PC-3 (cell line): Measurements from ENCODE around the gene NEFH. TPM values are rescaled to one million over a fixed set of nuclear protein-coding genes. Genes with fewer than 3 reads are reported as not detected.

Experiments used
- ATAC-seq: fragments of 200-7000 bp; cut with Tn5 transposase; 2 replicates; pipeline ENCODE4 v1.9.1; 2020; ENCODE audit warnings: mild to moderate bottlenecking, moderate library complexity
- BruUV-seq: library from RNA; stranded (reverse); fragments of 400-500 nt; replicated peaks from 2 replicates; lab custom pipeline; 2021; lab: Mats Ljungman, UMichigan
- CTCF ChIA-PET: fragments of 300-600 bp; sonication (Branson Sonifier 250); formaldehyde crosslinking; loops from one replicate; lab custom pipeline; 2022; ENCODE audit warnings: antibody characterized with exemption; lab: Charles Lee
- POLR2A ChIA-PET: fragments of 300-600 bp; sonication (Branson Sonifier 250); formaldehyde crosslinking; loops from one replicate; lab custom pipeline; 2022; ENCODE audit warnings: antibody characterized with exemption; ENCODE audit not compliant: unreplicated experiment; lab: Charles Lee
- DNase-seq: peaks from one replicate; pipeline ENCODE4 v3.0.0-alpha.2; 2015
- H2AFZ ChIP-seq: fragments of 300-600 bp; sonication (generic); 2 replicates; pipeline ENCODE4 v1.6.0; 2016; ENCODE audit warnings: antibody characterized with exemption, low read length
- H3F3A ChIP-seq: fragments of 300-600 bp; sonication (generic); one replicate; pipeline ENCODE4 v1.6.0; 2017; ENCODE audit warnings: antibody characterized with exemption, low read length, control low read depth, mild to moderate bottlenecking; ENCODE audit not compliant: unreplicated experiment
- H3K27ac ChIP-seq: fragments of 300-600 bp; sonication (generic); 2 replicates; pipeline ENCODE4 v1.5.1; 2016; ENCODE audit warnings: mild to moderate bottlenecking, low read length
- H3K27me3 ChIP-seq: fragments of 300-600 bp; sonication (generic); 2 replicates; pipeline ENCODE4 v1.6.1; 2016; ENCODE audit warnings: low read length, mixed read lengths
- H3K36me3 ChIP-seq: fragments of 300-600 bp; sonication (generic); 2 replicates; pipeline ENCODE4 v1.6.1; 2016; ENCODE audit warnings: low read depth, mixed run types, low read length, mixed read lengths
- H3K4me1 ChIP-seq: fragments of 300-600 bp; sonication (generic); 2 replicates; pipeline ENCODE4 v1.5.1; 2016; ENCODE audit warnings: low read length; ENCODE audit not compliant: insufficient read depth
- H3K4me2 ChIP-seq: fragments of 300-600 bp; sonication (generic); 2 replicates; pipeline ENCODE4 v1.6.0; 2016; ENCODE audit warnings: low read length
- H3K4me3 ChIP-seq: fragments of 300-600 bp; sonication (generic); 2 replicates; pipeline ENCODE4 v1.5.1; 2016; ENCODE audit warnings: mild to moderate bottlenecking, low read length, mixed read lengths
- H3K79me2 ChIP-seq: fragments of 300-600 bp; sonication (generic); 2 replicates; pipeline ENCODE4 v1.6.1; 2017; ENCODE audit warnings: low read length, mixed read lengths
- H3K9ac ChIP-seq: fragments of 300-600 bp; sonication (generic); 2 replicates; pipeline ENCODE4 v1.6.0; 2016; ENCODE audit warnings: mild to moderate bottlenecking, low read length
- H3K9me2 ChIP-seq: fragments of 300-600 bp; sonication (generic); replicated peaks from 2 replicates; pipeline ENCODE4 v1.6.1; 2016; ENCODE audit warnings: mixed run types, low read length, mixed read lengths
- H3K9me3 ChIP-seq: fragments of 300-600 bp; sonication (generic); 2 replicates; pipeline ENCODE4 v1.6.1; 2016; ENCODE audit warnings: low read length, mixed read lengths
- H4K20me1 ChIP-seq: fragments of 300-600 bp; sonication (generic); 2 replicates; pipeline ENCODE4 v1.6.1; 2016; ENCODE audit warnings: low read length, mixed read lengths
- EZH2 ChIP-seq: fragments of 300-600 bp; sonication (generic); IDR thresholded peaks from one replicate; pipeline ENCODE4 v1.6.1; 2017; ENCODE audit warnings: antibody characterized with exemption, mild to moderate bottlenecking, low read length; ENCODE audit not compliant: unreplicated experiment
- EZH2phosphoT487 ChIP-seq: fragments of 300-600 bp; sonication (generic); IDR thresholded peaks from 2 replicates; pipeline ENCODE4 v1.6.1; 2018; ENCODE audit warnings: mild to moderate bottlenecking, antibody characterized with exemption, low read length, borderline replicate concordance
- intact Hi-C: fragments of 100-400 bp; cut with micrococcal nuclease; formaldehyde crosslinking; loops from 2 replicates; pipeline ENCODE4 v1.9.0; 2023
- total RNA-seq: library from RNA; depleted of rRNA; stranded (reverse); fragments of >200 nt; gene quantifications from 2 replicates; pipeline ENCODE4 v1.2.3, GENCODE V29; 2014
- TF ChIP-seq, protein P1 (sequence below): fragments of 300-600 bp; sonication (generic); conservative IDR thresholded peaks from 2 replicates; pipeline ENCODE4 v1.5.1; 2017; ENCODE audit warnings: antibody characterized with exemption, low read depth, mild to moderate bottlenecking, low read length

Gene NEFH
- total RNA-seq, 1 experiment from 2014 or later, result not detected

DNA sequence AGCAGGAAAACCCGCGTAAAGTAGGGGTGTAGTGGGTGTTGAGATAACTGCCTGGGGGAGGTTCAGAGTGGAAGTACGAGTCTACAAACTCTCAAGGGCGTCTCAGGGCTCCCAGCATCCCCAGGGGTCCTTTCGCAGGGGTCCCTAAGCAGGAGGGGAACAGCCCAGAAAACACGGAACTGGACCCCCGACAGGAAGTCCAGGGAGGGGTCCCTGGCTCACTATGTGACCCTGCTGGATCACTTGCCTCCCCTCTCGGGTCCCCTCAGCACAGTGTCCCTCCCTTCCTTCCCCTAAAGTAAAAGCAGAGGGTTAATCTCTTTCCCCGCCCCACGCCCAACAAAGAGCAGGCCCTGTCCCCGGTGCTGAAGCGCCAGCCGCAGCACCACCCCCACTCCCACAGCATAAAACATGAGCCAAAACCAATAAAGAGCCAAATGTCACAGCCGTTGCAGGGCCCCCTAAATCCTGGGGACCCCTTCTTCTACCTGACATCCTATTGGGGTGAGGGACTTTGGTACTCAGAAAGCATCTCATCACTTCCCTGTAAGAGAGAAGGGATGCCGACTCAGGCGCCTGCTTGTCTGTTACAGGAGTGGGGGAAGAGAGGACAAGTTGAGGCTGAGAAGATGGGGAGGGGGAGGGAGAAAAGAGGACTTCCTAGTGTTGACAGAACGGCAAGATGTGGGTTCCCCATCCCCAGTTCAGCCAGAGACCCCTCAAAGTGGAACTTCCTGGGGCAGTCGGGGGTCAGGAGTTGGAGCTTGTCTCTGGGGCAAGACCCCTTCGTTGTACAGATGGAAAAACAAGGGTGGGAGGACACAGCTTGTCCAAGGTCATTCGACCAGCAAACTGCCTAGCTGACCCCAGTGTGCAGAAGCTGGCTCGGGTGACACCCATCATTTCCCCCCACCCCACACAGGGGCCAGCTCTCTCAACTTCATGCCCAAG, 1.4 kb upstream of the NEFH start:
- no peak for DNase-seq
- no peak for ATAC-seq
- H3K4me2 ChIP-seq, result no peak overlapping the region

DNA sequence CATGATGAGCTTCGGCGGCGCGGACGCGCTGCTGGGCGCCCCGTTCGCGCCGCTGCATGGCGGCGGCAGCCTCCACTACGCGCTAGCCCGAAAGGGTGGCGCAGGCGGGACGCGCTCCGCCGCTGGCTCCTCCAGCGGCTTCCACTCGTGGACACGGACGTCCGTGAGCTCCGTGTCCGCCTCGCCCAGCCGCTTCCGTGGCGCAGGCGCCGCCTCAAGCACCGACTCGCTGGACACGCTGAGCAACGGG, 169 bp downstream of the NEFH start:
- DNase-seq (no peak), ATAC-seq (no peak)
- Histone ChIP-seq H3K79me2 (no peaks in the 10 kb centered on the region), H4K20me1 (no peaks in the 10 kb centered on the region), H3K4me2 (no peak overlapping the region), H3F3A (no peaks in the 10 kb centered on the region), H2AFZ (no peak overlapping the region), H3K27ac (no peak overlapping the region), H3K4me1 (no peaks in the 10 kb centered on the region), H3K9me2 (no peaks in the 10 kb centered on the region), H3K27me3 (0 out of 2 replicates have a peak, but pooled peaks cover 3% of the 10 kb centered on the region), H3K36me3 (no peaks in the 10 kb centered on the region), H3K9me3 (no peaks in the 10 kb centered on the region), H3K9ac (no peak overlapping the region), H3K4me3 (no peak overlapping the region)
- intact Hi-C loops, result no loop called here
- TF ChIP-seq, protein P1, sequence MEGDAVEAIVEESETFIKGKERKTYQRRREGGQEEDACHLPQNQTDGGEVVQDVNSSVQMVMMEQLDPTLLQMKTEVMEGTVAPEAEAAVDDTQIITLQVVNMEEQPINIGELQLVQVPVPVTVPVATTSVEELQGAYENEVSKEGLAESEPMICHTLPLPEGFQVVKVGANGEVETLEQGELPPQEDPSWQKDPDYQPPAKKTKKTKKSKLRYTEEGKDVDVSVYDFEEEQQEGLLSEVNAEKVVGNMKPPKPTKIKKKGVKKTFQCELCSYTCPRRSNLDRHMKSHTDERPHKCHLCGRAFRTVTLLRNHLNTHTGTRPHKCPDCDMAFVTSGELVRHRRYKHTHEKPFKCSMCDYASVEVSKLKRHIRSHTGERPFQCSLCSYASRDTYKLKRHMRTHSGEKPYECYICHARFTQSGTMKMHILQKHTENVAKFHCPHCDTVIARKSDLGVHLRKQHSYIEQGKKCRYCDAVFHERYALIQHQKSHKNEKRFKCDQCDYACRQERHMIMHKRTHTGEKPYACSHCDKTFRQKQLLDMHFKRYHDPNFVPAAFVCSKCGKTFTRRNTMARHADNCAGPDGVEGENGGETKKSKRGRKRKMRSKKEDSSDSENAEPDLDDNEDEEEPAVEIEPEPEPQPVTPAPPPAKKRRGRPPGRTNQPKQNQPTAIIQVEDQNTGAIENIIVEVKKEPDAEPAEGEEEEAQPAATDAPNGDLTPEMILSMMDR, result no peak
- no peak for TF ChIP-seq EZH2phosphoT487
- TF ChIP-seq EZH2, result no peak
- CTCF ChIA-PET, result no interaction called here
- no TSS peak for BruUV-seq
- POLR2A ChIA-PET, result no interaction called here

More for the DNA sequence above, 1.4 kb upstream of the NEFH start:
- Histone ChIP-seq H3K36me3 (no peaks in the 10 kb centered on the region), H3K9me2 (no peaks in the 10 kb centered on the region), H3K27me3 (0 out of 2 replicates have a peak, but pooled peaks cover 3% of the 10 kb centered on the region), H3K9ac (no peak overlapping the region), H3K4me1 (no peaks in the 10 kb centered on the region), H3K9me3 (no peaks in the 10 kb centered on the region), H3F3A (no peaks in the 10 kb centered on the region), H3K4me3 (no peak overlapping the region), H4K20me1 (no peaks in the 10 kb centered on the region), H3K27ac (no peak overlapping the region), H2AFZ (no peak overlapping the region), H3K79me2 (no peaks in the 10 kb centered on the region)
- TF ChIP-seq, protein P1, result no peak
- ChIA-PET CTCF (no interaction called here), POLR2A (no interaction called here)
- BruUV-seq, result no TSS peak
- intact Hi-C loops, result no loop called here
